Muscle layer of duodenum (tissue), 2 donors: ENCODE data around the gene SERPINA4.

ENCODE experiments used
- H3K27ac ChIP-seq: one replicate; pipeline ENCODE4 v1.7.0; 2013; ENCODE audit warnings: mild to moderate bottlenecking, low read length
- H3K27me3 ChIP-seq: one replicate; pipeline ENCODE4 v1.7.0; 2013; ENCODE audit warnings: low read depth, mild to moderate bottlenecking, control low read depth, low read length
- H3K36me3 ChIP-seq, 2 donors: one replicate each; pipeline ENCODE4 v1.7.0; 2013; ENCODE audit warnings: low read length in 2 of 2, control low read depth in 1 of 2, mild to moderate bottlenecking in 1 of 2; ENCODE audit not compliant: insufficient read depth in 2 of 2, control insufficient read depth in 1 of 2
- H3K4me1 ChIP-seq, 2 donors: one replicate each; pipeline ENCODE4 v1.7.0; 2013; ENCODE audit warnings: low read length in 2 of 2, mild to moderate bottlenecking in 2 of 2, control low read depth in 1 of 2, moderate library complexity in 1 of 2; ENCODE audit not compliant: insufficient read depth in 2 of 2, control insufficient read depth in 1 of 2
- H3K4me3 ChIP-seq, 2 donors: one replicate each; pipeline ENCODE4 v1.7.0; 2013; ENCODE audit warnings: low read length in 2 of 2, low read depth in 1 of 2, mild to moderate bottlenecking in 1 of 2
- H3K9me3 ChIP-seq, 2 donors: one replicate each; pipeline ENCODE4 v1.7.0; 2013; ENCODE audit warnings: low read length in 2 of 2, control low read depth in 1 of 2, mild to moderate bottlenecking in 1 of 2; ENCODE audit not compliant: control insufficient read depth in 1 of 2
- donor health status: healthy.

Gene SERPINA4

GRCh38 chr14:94558842-94559241, 2.4 kb upstream of the SERPINA4 start:
- H3K36me3 ChIP-seq = no peaks in the 10 kb centered on the region
- H3K4me1 ChIP-seq = no peaks in the 10 kb centered on the region
- H3K27ac ChIP-seq = no peak overlapping the region
- H3K27me3 ChIP-seq = no peaks in the 10 kb centered on the region
- peaks cover 5 to 8% of the 10 kb centered on the region in 2 donors for H3K9me3 ChIP-seq
- no peak overlapping the region for H3K4me3 ChIP-seq

- Histone ChIP-seq H3K27me3 (no peaks in the 10 kb centered on the region), H3K9me3 (peaks cover 0 to 8% of the 10 kb centered on the region in 2 donors), H3K27ac (no peak overlapping the region), H3K4me3 (no peak overlapping the region), H3K36me3 (no peaks in the 10 kb centered on the region), H3K4me1 (no peaks in the 10 kb centered on the region)
Observed at GRCh38 chr14:94559638-94560290, 1.5 kb upstream of the SERPINA4 start.

GRCh38 chr14:94560291-94560665, 964 bp upstream of the SERPINA4 start:
- Histone ChIP-seq H3K27me3 (no peaks in the 10 kb centered on the region), H3K4me3 (no peak overlapping the region), H3K36me3 (no peaks in the 10 kb centered on the region), H3K27ac (no peak overlapping the region), H3K4me1 (no peaks in the 10 kb centered on the region), H3K9me3 (peaks cover 0 to 11% of the 10 kb centered on the region in 2 donors)

GRCh38 chr14:94561656-94562010, 391 bp downstream of the SERPINA4 start:
- Histone ChIP-seq H3K9me3 (peaks cover 0 to 11% of the 10 kb centered on the region in 2 donors), H3K4me3 (no peak overlapping the region), H3K27ac (no peak overlapping the region), H3K4me1 (no peaks in the 10 kb centered on the region), H3K27me3 (no peaks in the 10 kb centered on the region), H3K36me3 (no peaks in the 10 kb centered on the region)

DNA sequence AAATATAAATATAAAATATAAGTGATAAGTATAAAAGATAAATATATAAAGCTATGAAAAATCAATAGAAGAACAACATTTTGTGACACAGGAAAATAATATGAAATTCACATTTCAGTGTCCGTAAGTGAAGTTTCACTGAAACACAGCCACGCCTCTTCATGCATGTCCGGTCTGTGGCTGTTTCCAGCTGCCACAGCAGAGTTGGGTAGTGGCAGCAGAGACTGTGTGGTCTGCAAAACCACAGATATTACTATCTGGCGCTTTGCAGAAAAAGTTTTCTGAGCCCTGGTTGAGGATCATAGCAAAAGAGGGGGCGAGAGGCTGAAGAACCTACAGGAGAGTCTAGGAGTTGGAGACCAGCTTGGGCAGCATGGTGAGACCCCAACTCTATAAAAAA, 780 bp downstream of the SERPINA4 start:
- H3K27ac ChIP-seq = no peak overlapping the region
- no peaks in the 10 kb centered on the region for H3K36me3 ChIP-seq
- H3K27me3 ChIP-seq = no peaks in the 10 kb centered on the region
- H3K9me3 ChIP-seq = peaks cover 0 to 8% of the 10 kb centered on the region in 2 donors
- no peak overlapping the region for H3K4me3 ChIP-seq
- H3K4me1 ChIP-seq = no peaks in the 10 kb centered on the region

DNA sequence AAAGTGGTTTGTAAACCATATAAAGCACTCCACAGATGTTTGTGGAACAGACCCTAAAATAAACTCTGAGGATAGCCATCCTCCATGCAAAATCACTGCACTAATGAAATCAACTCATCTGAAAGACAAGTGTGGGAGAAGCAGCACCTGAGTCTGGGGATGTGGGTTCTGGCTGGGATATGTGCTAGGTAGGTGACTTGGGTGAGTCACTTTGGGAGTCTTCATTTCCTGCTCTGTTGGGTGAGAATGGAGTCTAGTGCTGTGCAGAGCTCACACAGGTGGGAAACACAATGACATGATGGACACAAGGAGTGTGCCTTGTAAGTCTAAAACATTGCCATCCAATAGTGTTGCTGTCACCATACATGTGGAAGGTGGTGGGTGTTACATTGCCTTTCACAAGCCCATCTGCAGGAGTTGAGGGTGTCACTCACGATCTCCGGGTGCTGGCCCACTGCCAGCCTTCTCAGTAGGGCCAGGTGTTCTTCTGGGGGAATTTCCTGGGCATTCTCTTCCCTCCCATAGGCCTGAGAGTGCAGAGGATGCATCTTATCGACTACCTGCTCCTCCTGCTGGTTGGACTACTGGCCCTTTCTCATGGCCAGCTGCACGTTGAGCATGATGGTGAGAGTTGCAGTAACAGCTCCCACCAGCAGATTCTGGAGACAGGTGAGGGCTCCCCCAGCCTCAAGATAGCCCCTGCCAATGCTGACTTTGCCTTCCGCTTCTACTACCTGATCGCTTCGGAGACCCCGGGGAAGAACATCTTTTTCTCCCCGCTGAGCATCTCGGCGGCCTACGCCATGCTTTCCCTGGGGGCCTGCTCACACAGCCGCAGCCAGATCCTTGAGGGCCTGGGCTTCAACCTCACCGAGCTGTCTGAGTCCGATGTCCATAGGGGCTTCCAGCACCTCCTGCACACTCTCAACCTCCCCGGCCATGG, 2.0 kb downstream of the SERPINA4 start:
- H3K27ac ChIP-seq = no peak overlapping the region
- H3K4me3 ChIP-seq = no peak overlapping the region
- H3K27me3 ChIP-seq = no peaks in the 10 kb centered on the region
- peaks cover 0 to 5% of the 10 kb centered on the region in 2 donors for H3K9me3 ChIP-seq
- H3K4me1 ChIP-seq = no peaks in the 10 kb centered on the region
- no peaks in the 10 kb centered on the region for H3K36me3 ChIP-seq

DNA sequence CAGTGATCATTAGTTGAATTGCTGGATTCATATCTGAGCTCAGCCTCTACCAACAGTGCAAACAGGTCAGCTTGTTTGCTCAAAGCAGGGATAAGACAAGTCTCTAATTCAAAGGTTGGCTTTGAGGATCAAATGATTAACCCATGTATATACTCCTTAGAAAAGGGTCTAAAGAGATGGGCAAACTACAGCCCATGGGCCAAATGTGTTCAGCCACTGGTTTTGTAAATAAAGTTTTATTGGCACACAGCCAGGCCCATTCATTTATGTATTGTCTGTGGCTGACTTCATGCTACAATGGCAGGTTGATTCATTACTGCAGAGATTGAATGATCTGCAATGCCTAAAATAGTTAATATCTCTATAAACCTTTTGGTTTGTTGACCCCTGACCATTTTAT, 3.1 kb downstream of the SERPINA4 start:
- Histone ChIP-seq H3K4me1 (no peaks in the 10 kb centered on the region), H3K36me3 (no peaks in the 10 kb centered on the region), H3K27me3 (no peaks in the 10 kb centered on the region), H3K4me3 (no peak overlapping the region), H3K9me3 (peaks cover 0 to 5% of the 10 kb centered on the region in 2 donors), H3K27ac (no peak overlapping the region)

- Histone ChIP-seq H3K27me3 (no peaks in the 10 kb centered on the region), H3K4me3 (no peak overlapping the region), H3K27ac (no peak overlapping the region), H3K9me3 (peaks cover 0 to 5% of the 10 kb centered on the region in 2 donors), H3K4me1 (no peaks in the 10 kb centered on the region), H3K36me3 (no peaks in the 10 kb centered on the region)
Observed at GRCh38 chr14:94568186-94568585, 6.9 kb downstream of the SERPINA4 start.

DNA sequence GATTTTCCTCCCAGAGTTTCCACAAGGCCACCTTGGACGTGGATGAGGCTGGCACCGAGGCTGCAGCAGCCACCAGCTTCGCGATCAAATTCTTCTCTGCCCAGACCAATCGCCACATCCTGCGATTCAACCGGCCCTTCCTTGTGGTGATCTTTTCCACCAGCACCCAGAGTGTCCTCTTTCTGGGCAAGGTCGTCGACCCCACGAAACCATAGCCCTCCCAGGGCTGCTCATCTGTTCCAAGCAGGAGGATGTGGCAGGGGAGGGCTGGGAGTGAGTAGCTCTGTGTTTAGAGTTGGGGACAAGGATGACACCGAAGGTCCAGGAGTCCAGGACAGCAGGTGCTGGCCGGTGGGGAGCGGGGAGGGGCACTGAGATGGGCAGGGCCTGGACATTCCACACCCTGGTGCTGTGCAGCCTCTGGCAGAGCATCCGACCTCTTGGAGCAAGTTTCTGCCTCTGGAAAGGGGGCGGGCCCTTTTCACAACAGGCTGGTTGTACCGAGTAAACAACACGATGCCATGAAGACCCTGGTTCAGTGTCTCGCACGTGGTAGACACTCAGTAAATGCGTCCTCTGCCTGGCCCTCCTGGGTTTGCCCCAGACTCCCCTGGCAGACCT, 8.2 kb downstream of the SERPINA4 start:
- H3K4me1 ChIP-seq = no peaks in the 10 kb centered on the region
- no peaks in the 10 kb centered on the region for H3K36me3 ChIP-seq

GRCh38 chr14:94570002-94570400, 8.8 kb downstream of the SERPINA4 start:
- Histone ChIP-seq H3K36me3 (no peaks in the 10 kb centered on the region), H3K9me3 (peaks cover 0 to 2% of the 10 kb centered on the region in 2 donors), H3K27ac (no peak overlapping the region), H3K27me3 (no peaks in the 10 kb centered on the region), H3K4me3 (no peak overlapping the region), H3K4me1 (no peaks in the 10 kb centered on the region)

More for the DNA sequence above, 8.2 kb downstream of the SERPINA4 start:
- no peaks in the 10 kb centered on the region for H3K27me3 ChIP-seq
- H3K9me3 ChIP-seq = peaks cover 0 to 5% of the 10 kb centered on the region in 2 donors
- H3K4me3 ChIP-seq = no peak overlapping the region
- no peak overlapping the region for H3K27ac ChIP-seq

DNA sequence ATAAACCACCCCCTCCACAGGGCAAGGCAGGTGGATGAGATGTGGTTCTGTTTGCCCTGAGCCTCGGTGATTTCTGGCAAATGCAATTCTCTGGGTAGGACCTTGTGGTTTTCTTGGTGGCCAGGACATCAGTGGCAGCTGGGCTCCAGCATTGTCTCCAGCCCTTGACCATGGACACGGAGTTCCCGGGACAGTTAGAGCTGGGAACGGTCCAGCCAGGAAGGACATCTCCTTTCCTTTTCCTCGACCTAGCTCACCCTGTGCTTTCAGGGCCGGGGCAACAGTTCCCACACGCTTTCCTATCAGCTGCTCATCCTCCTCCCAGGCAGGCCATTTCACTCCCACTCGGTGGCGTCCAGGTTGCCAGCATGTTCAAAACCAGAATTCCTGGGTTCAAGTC, 9.2 kb downstream of the SERPINA4 start:
- no peaks in the 10 kb centered on the region for H3K36me3 ChIP-seq
- no peaks in the 10 kb centered on the region for H3K9me3 ChIP-seq
- no peaks in the 10 kb centered on the region for H3K27me3 ChIP-seq
- no peak overlapping the region for H3K4me3 ChIP-seq
- H3K4me1 ChIP-seq = no peaks in the 10 kb centered on the region
- no peak overlapping the region for H3K27ac ChIP-seq
